HG03460 (cell line): Measurements from ENCODE around the gene GPN2.
"Not testable (repeated sequence)": the region's sequence is repeated elsewhere in the genome, so short reads cannot be mapped to it uniquely, and the experiment has no call there.

Experiments
- ATAC-seq: cut with Tn5 transposase; IDR thresholded peaks from one replicate; pipeline ENCODE4 v1.9.1; 2021; ENCODE audit not compliant: unreplicated experiment

GPN2 gene

GRCh38 chr1:26900815-26901511 is 10.9 kb upstream of the GPN2 start:
- ATAC-seq = no peak

- peak; percentile 67 for ATAC-seq
These were observed 10.1 kb upstream of the GPN2 start, which contains the start of gene GPATCH3 for GRCh38 chr1:26900001-26900814. Gene GPATCH3, minus strand, starts transcription at chr1:26900467. Its CDS starts 25 bp downstream, at chr1:26900442.

GRCh38 chr1:26897351-26897750 is 7.3 kb upstream of the GPN2 start:
- ATAC-seq = no peak

- ATAC-seq = no peak
These were observed 4.2 kb upstream of the GPN2 start for GRCh38 chr1:26894263-26894662.

- peak; percentile 18 for ATAC-seq
These were observed 349 bp upstream of the GPN2 start for GRCh38 chr1:26890467-26890796.

- ATAC-seq = no peak
These were observed 1.9 kb downstream of the GPN2 start for GRCh38 chr1:26888231-26888630.

- ATAC-seq = no peak
These were observed 3.0 kb downstream of the GPN2 start for GRCh38 chr1:26887125-26887524.

- ATAC-seq = no peak
These were observed 7.2 kb downstream of the GPN2 start for GRCh38 chr1:26882696-26883463.

- not testable (repeated sequence) for ATAC-seq
These were observed 8.5 kb downstream of the GPN2 start for GRCh38 chr1:26881611-26882010.

GRCh38 chr1:26879793-26880192 is 10.3 kb downstream of the GPN2 start:
- ATAC-seq = no peak

GRCh38 chr1:26877326-26877725 is 12.8 kb downstream of the GPN2 start:
- no peak for ATAC-seq

- no peak for ATAC-seq
These were observed 15.2 kb downstream of the GPN2 start for GRCh38 chr1:26874896-26875295.

- not testable (repeated sequence) for ATAC-seq
These were observed 17.0 kb downstream of the GPN2 start for GRCh38 chr1:26873097-26873496.

GRCh38 chr1:26864610-26865480 is 25.2 kb downstream of the GPN2 start:
- ATAC-seq = peak; percentile 91

- no peak for ATAC-seq
These were observed 26.4 kb downstream of the GPN2 start for GRCh38 chr1:26863685-26864077.

- no peak for ATAC-seq
These were observed 27.1 kb downstream of the GPN2 start, which contains the start of gene SFN for GRCh38 chr1:26862781-26863684. Gene SFN, plus strand, starts transcription at chr1:26863149. Its CDS starts 64 bp downstream, at chr1:26863213.

GRCh38 chr1:26861889-26862378 is 28.1 kb downstream of the GPN2 start:
- ATAC-seq = no peak

- ATAC-seq = no peak
These were observed 28.8 kb downstream of the GPN2 start for GRCh38 chr1:26861286-26861701.

GRCh38 chr1:26858891-26859640 is 31.0 kb downstream of the GPN2 start:
- no peak for ATAC-seq
